IMR-90 (cell line): Measurements from ENCODE around the gene KCNAB1. TPM values are rescaled to one million over a fixed set of nuclear protein-coding genes. Genes with fewer than 3 reads are reported as not detected.

ENCODE experiments used
- ATAC-seq: fragments of 200-7000 bp; cut with Tn5 transposase; 2 replicates; pipeline ENCODE4 v1.9.1; 2020; ENCODE audit warnings: low read depth, mild to moderate bottlenecking, moderate library complexity
- BruUV-seq: library from RNA; stranded (reverse); fragments of 400-500 nt; replicated peaks from 2 replicates; lab custom pipeline; 2021; lab: Mats Ljungman, UMichigan
- CTCF ChIA-PET: fragments of 300-600 bp; formaldehyde crosslinking; extraction: SDS; loops from one replicate; lab custom pipeline; 2021; ENCODE audit warnings: antibody characterized with exemption; lab: Yijun Ruan, JAX
- POLR2A ChIA-PET: fragments of 300-600 bp; sonication (Branson Sonifier 250); formaldehyde crosslinking; loops from one replicate; lab custom pipeline; 2022; ENCODE audit warnings: antibody characterized with exemption; ENCODE audit not compliant: unreplicated experiment; lab: Charles Lee
- DNase-seq: peaks from one replicate; pipeline ENCODE4 v3.0.0; 2013
- H2AFZ ChIP-seq: replicated peaks from 2 replicates; pipeline ENCODE3; 2013; ENCODE audit warnings: low read length, mild to moderate bottlenecking; ENCODE audit not compliant: poor library complexity
- H2AK5ac ChIP-seq: 2 replicates; pipeline ENCODE4 v1.6.1; 2013; ENCODE audit warnings: low read depth, low read length, inconsistent platforms
- H2AK9ac ChIP-seq: replicated peaks from 2 replicates; pipeline ENCODE3; 2013; ENCODE audit warnings: mild to moderate bottlenecking, low read depth, low read length, moderate library complexity; ENCODE audit not compliant: poor library complexity
- H2BK120ac ChIP-seq: 2 replicates; pipeline ENCODE4 v1.6.1; 2013; ENCODE audit warnings: low read depth, low read length, inconsistent platforms
- H2BK15ac ChIP-seq: 3 replicates; pipeline ENCODE4 v1.6.1; 2013; ENCODE audit warnings: low read depth, low read length, inconsistent platforms
- H2BK20ac ChIP-seq: 2 replicates; pipeline ENCODE4 v1.6.1; 2013; ENCODE audit warnings: low read depth, mild to moderate bottlenecking, inconsistent platforms, low read length, moderate library complexity
- H2BK5ac ChIP-seq: 2 replicates; pipeline ENCODE4 v1.6.1; 2013; ENCODE audit warnings: mild to moderate bottlenecking, low read depth, low read length, inconsistent platforms; ENCODE audit not compliant: poor library complexity, severe bottlenecking
- H3K14ac ChIP-seq: replicated peaks from 2 replicates; pipeline ENCODE4 v1.6.1; 2013; ENCODE audit warnings: low read depth, low read length, inconsistent platforms
- H3K18ac ChIP-seq: 2 replicates; pipeline ENCODE4 v1.6.1; 2013; ENCODE audit warnings: low read depth, low read length, control low read depth
- H3K23ac ChIP-seq: 2 replicates; pipeline ENCODE4 v1.6.1; 2013; ENCODE audit warnings: low read depth, low read length, inconsistent platforms
- H3K27ac ChIP-seq: 2 replicates; pipeline ENCODE4 v1.5.1; 2013; ENCODE audit warnings: mild to moderate bottlenecking, control low read depth, low read length; ENCODE audit not compliant: insufficient read depth
- H3K27me3 ChIP-seq: 2 replicates; pipeline ENCODE4 v1.6.1; 2013; ENCODE audit warnings: low read length; ENCODE audit not compliant: control insufficient read depth, insufficient read depth
- H3K36me3 ChIP-seq: 2 replicates; pipeline ENCODE4 v1.6.1; 2013; ENCODE audit warnings: low read length, mixed read lengths; ENCODE audit not compliant: control insufficient read depth, insufficient read depth
- H3K4ac ChIP-seq: 2 replicates; pipeline ENCODE4 v1.6.1; 2013; ENCODE audit warnings: low read depth, low read length, inconsistent platforms
- H3K4me1 ChIP-seq: 2 replicates; pipeline ENCODE4 v1.6.1; 2013; ENCODE audit warnings: low read length, mixed read lengths; ENCODE audit not compliant: control insufficient read depth, insufficient read depth
- H3K4me2 ChIP-seq: 2 replicates; pipeline ENCODE4 v1.6.1; 2013; ENCODE audit warnings: low read depth, mild to moderate bottlenecking, control low read depth, low read length, moderate library complexity
- H3K4me3 ChIP-seq: 2 replicates; pipeline ENCODE4 v1.5.1; 2013; ENCODE audit warnings: low read depth, mild to moderate bottlenecking, control low read depth, low read length, moderate library complexity; ENCODE audit not compliant: insufficient read depth
- H3K56ac ChIP-seq: 2 replicates; pipeline ENCODE4 v1.6.1; 2013; ENCODE audit warnings: low read length, inconsistent platforms; ENCODE audit not compliant: insufficient read depth; ENCODE audit errors: extremely low read depth
- H3K79me1 ChIP-seq, 2 experiments: 2 replicates each; pipeline ENCODE4 v1.6.1; 2013; ENCODE audit warnings: low read length in 2 of 2, inconsistent platforms in 1 of 2, low read depth in 1 of 2
- H3K9ac ChIP-seq: 2 replicates; pipeline ENCODE4 v1.6.1; 2013; ENCODE audit warnings: low read depth, low read length, control low read depth
- H3K9me1 ChIP-seq: 2 replicates; pipeline ENCODE4 v1.6.1; 2013; ENCODE audit warnings: low read length, inconsistent platforms; ENCODE audit not compliant: insufficient read depth
- H3K9me3 ChIP-seq: 2 replicates; pipeline ENCODE4 v1.6.1; 2013; ENCODE audit warnings: low read length; ENCODE audit not compliant: control insufficient read depth, insufficient read depth
- H4K20me1 ChIP-seq: 2 replicates; pipeline ENCODE4 v1.6.1; 2013; ENCODE audit warnings: low read length, inconsistent platforms; ENCODE audit not compliant: insufficient read depth
- H4K5ac ChIP-seq: 2 replicates; pipeline ENCODE4 v1.6.1; 2013; ENCODE audit warnings: mild to moderate bottlenecking, low read depth, low read length, control low read depth
- H4K8ac ChIP-seq, 2 experiments: 2 replicates each; pipeline ENCODE4 v1.6.1; 2013; ENCODE audit warnings: low read depth in 2 of 2, low read length in 2 of 2, control low read depth in 1 of 2, inconsistent platforms in 1 of 2
- H4K91ac ChIP-seq: 2 replicates; pipeline ENCODE4 v1.6.1; 2013; ENCODE audit warnings: low read depth, low read length, inconsistent platforms; ENCODE audit not compliant: insufficient read depth
- BHLHE40 ChIP-seq: fragments of 150-350 bp; IDR thresholded peaks from 2 replicates; pipeline ENCODE4 v1.6.1; 2016; ENCODE audit warnings: mild to moderate bottlenecking, low read depth, low read length
- CEBPB ChIP-seq: IDR thresholded peaks from 2 replicates; pipeline ENCODE4 v1.6.1; 2012; ENCODE audit warnings: low read depth, low read length, improper control_type of control experiment
- CHD1 ChIP-seq: IDR thresholded peaks from 2 replicates; pipeline ENCODE4 v1.6.1; 2012; ENCODE audit warnings: low read depth, low read length, improper control_type of control experiment
- CTCF ChIP-seq: conservative IDR thresholded peaks from 2 replicates; pipeline ENCODE4 v1.5.1; 2012; ENCODE audit warnings: mild to moderate bottlenecking, low read depth, low read length, improper control_type of control experiment
- ELK1 ChIP-seq: fragments of 150-350 bp; IDR thresholded peaks from 2 replicates; pipeline ENCODE4 v1.6.1; 2016; ENCODE audit warnings: low read depth, mild to moderate bottlenecking, low read length, moderate library complexity, borderline replicate concordance
- FOS ChIP-seq: fragments of 150-350 bp; IDR thresholded peaks from 2 replicates; pipeline ENCODE4 v1.6.1; 2016; ENCODE audit warnings: low read depth, low read length
- MAFK ChIP-seq: IDR thresholded peaks from 2 replicates; pipeline ENCODE4 v1.6.1; 2012; ENCODE audit warnings: low read depth, low read length, improper control_type of control experiment
- MAZ ChIP-seq: IDR thresholded peaks from 2 replicates; pipeline ENCODE4 v1.6.1; 2012; ENCODE audit warnings: low read depth, mild to moderate bottlenecking, low read length, improper control_type of control experiment, moderate library complexity, borderline replicate concordance
- MXI1 ChIP-seq: IDR thresholded peaks from 2 replicates; pipeline ENCODE4 v1.6.1; 2012; ENCODE audit warnings: low read depth, mild to moderate bottlenecking, low read length, moderate library complexity, borderline replicate concordance
- NFE2L2 ChIP-seq: fragments of 150-350 bp; IDR thresholded peaks from 2 replicates; pipeline ENCODE4 v1.6.1; 2016; ENCODE audit warnings: low read depth, mild to moderate bottlenecking, low read length
- POLR2A ChIP-seq: IDR thresholded peaks from 2 replicates; pipeline ENCODE4 v1.6.1; 2012; ENCODE audit warnings: mild to moderate bottlenecking, low read depth, low read length
- RAD21 ChIP-seq: IDR thresholded peaks from 2 replicates; pipeline ENCODE4 v1.6.1; 2012; ENCODE audit warnings: low read length, improper control_type of control experiment
- RCOR1 ChIP-seq: IDR thresholded peaks from 2 replicates; pipeline ENCODE4 v1.6.1; 2012; ENCODE audit warnings: mild to moderate bottlenecking, low read length, improper control_type of control experiment; ENCODE audit not compliant: insufficient replicate concordance
- RFX5 ChIP-seq: IDR thresholded peaks from 2 replicates; pipeline ENCODE4 v1.8.0; 2012; ENCODE audit warnings: low read depth, mild to moderate bottlenecking, low read length, moderate library complexity
- SMC3 ChIP-seq: fragments of 150-350 bp; IDR thresholded peaks from 2 replicates; pipeline ENCODE4 v1.6.1; 2016; ENCODE audit warnings: low read depth, mild to moderate bottlenecking, antibody characterized with exemption, low read length, moderate library complexity
- USF2 ChIP-seq: fragments of 150-350 bp; IDR thresholded peaks from 2 replicates; pipeline ENCODE4 v1.6.1; 2017; ENCODE audit warnings: mild to moderate bottlenecking, antibody characterized with exemption, low read length, low read depth
- WGBS, 2 experiments: methylation state at CpG; one replicate each; pipeline versions ENCODE4 v1.1.5 to v1.1.7; 2013; ENCODE audit warnings: missing lambda C conversion rate in 2 of 2; ENCODE audit not compliant: insufficient read length in 1 of 2; ENCODE audit errors: extremely low coverage in 2 of 2; 5-methylcytosine and 5-hydroxymethylcytosine counted together
- dilution Hi-C: fragments of 300-500 bp; cut with HindIII; formaldehyde crosslinking; loops from one replicate; pipeline ENCODE4 v1.14.3; 2018; ENCODE audit warnings: low sequenced_read_pairs; ENCODE audit not compliant: unreplicated experiment
- in situ Hi-C: fragments of 300-500 bp; cut with MboI; formaldehyde crosslinking; loops from 3 replicates; pipeline ENCODE4 v1.14.3; 2019; ENCODE audit warnings: low sequenced_read_pairs, inconsistent platforms, mixed read lengths
- intact Hi-C: fragments of 100-400 bp; cut with micrococcal nuclease; formaldehyde crosslinking; loops from 2 replicates; pipeline ENCODE4 v1.10.0; 2022
- polyA plus RNA-seq, 3 experiments: library from polyadenylated mRNA; depleted of rRNA; stranded (reverse); fragments of >200 nt; gene quantifications; 2 replicates each; pipeline ENCODE4 v1.2.3, GENCODE V29; 2012; ENCODE audit warnings: low replicate concordance in 1 of 3
- total RNA-seq: library from RNA; depleted of rRNA; stranded (reverse); fragments of >200 nt; gene quantifications from 2 replicates; pipeline ENCODE4 v1.2.3, GENCODE V29; 2012

Gene KCNAB1
- total and polyA plus RNA-seq, 2 of the 4 experiments (the other 2 are of a cell fraction), result under 0.01 to 0.07 TPM

GRCh38 chr3:156160647-156161046, 40.3 kb downstream of the KCNAB1 start:
- ATAC-seq, result no peak
- Histone ChIP-seq H2BK5ac (no peak overlapping the region), H4K5ac (no peak overlapping the region), H4K20me1 (no peaks in the 10 kb centered on the region), H2BK20ac (no peak overlapping the region), H2AK5ac (no peak overlapping the region), H3K4me2 (no peak overlapping the region), H4K8ac (no peak overlapping the region), H3K4ac (no peak overlapping the region), H3K9me3 (no peaks in the 10 kb centered on the region), H3K14ac (no peak overlapping the region), H2AFZ (no peak overlapping the region), H3K23ac (no peak overlapping the region), H2BK15ac (no peak overlapping the region), H3K79me1 (no peaks in the 10 kb centered on the region), H3K56ac (no peak overlapping the region), H4K91ac (no peak overlapping the region), H3K27ac (no peak overlapping the region), H3K36me3 (no peaks in the 10 kb centered on the region), H2BK120ac (no peak overlapping the region), H3K27me3 (peaks cover 4% of the 10 kb centered on the region), H2AK9ac (no peak overlapping the region), H3K18ac (no peak overlapping the region), H3K4me3 (no peak overlapping the region), H3K4me1 (no peaks in the 10 kb centered on the region), H3K9me1 (no peaks in the 10 kb centered on the region), H3K9ac (no peak overlapping the region)
- dilution Hi-C loops (loop anchor here (25.0 kb wide), 1 partner anchor 352 kb away; no protein-coding TSS in a partner anchor), intact Hi-C loops (no loop called here), in situ Hi-C loops (loop anchor here (25.0 kb wide), 1 partner anchor 502 kb away; the partner anchor contains the start of gene TIPARP)
- WGBS, 2 experiments, result no CpG with 5 or more reads among the region's 3 CpGs
- TF ChIP-seq SMC3 (no peak), MAZ (no peak), MXI1 (no peak), RFX5 (no peak), RAD21 (no peak), CTCF (no peak), CHD1 (no peak), NFE2L2 (no peak), MAFK (no peak), CEBPB (no peak), USF2 (no peak), RCOR1 (no peak), FOS (no peak), ELK1 (no peak), POLR2A (no peak), BHLHE40 (no peak)
- no TSS peak for BruUV-seq
- CTCF ChIA-PET, result no interaction called here
- POLR2A ChIA-PET, result no interaction called here
- no peak for DNase-seq
